SK-N-SH (cell line): ENCODE data around the gene ENTPD8. TPM values are rescaled to one million over a fixed set of nuclear protein-coding genes. Genes with fewer than 3 reads are reported as not detected.
A peak's percentile ranks its signal among the peaks of the same experiment; 100 is the strongest.

Source experiments
- CTCF ChIA-PET: fragments of 300-600, 350-600 bp; formaldehyde crosslinking; extraction: SDS; loops from one replicate; lab custom pipeline; 2021; lab: Yijun Ruan, JAX
- POLR2A ChIA-PET: fragments of 350-600 bp; sonication (Branson Sonifier 250); formaldehyde crosslinking; extraction: SDS; loops from one replicate; lab custom pipeline; 2020; ENCODE audit warnings: antibody characterized with exemption, inconsistent platforms; lab: Yijun Ruan, JAX
- DNase-seq: peaks from one replicate; pipeline ENCODE4 v3.0.0; 2012
- H2AFZ ChIP-seq: fragments of 200-600 bp; sonication (generic); 2 replicates; pipeline ENCODE4 v1.8.1; 2016; ENCODE audit warnings: antibody characterized with exemption, mild to moderate bottlenecking, low read depth
- H3F3A ChIP-seq: fragments of 200-600 bp; sonication (generic); replicated peaks from 2 replicates; pipeline ENCODE3; 2016; ENCODE audit warnings: antibody characterized with exemption, mild to moderate bottlenecking; ENCODE audit not compliant: insufficient read depth
- H3K27ac ChIP-seq, 2 experiments: fragments of 200-500 bp in 1 of 2; fragments of 200-600 bp in 1 of 2; sonication (Bioruptor generic) in 1 of 2; sonication (generic), shearing (Covaris generic) in 1 of 2; 2 replicates each; pipeline versions ENCODE4 v1.5.1 to v1.6.1; 2014 to 2016; ENCODE audit warnings: low read depth in 2 of 2, inconsistent platforms in 1 of 2, low read length in 1 of 2, mild to moderate bottlenecking in 1 of 2, mixed read lengths in 1 of 2
- H3K27me3 ChIP-seq: fragments of 200-600 bp; sonication (generic), shearing (Covaris generic); 2 replicates; pipeline ENCODE4 v1.6.1; 2016; ENCODE audit warnings: mixed run types; ENCODE audit not compliant: insufficient read depth
- H3K36me3 ChIP-seq, 2 experiments: fragments of 200-500 bp in 1 of 2; fragments of 200-600 bp in 1 of 2; sonication (Bioruptor generic) in 1 of 2; sonication (generic) in 1 of 2; replicated peaks in 1 of 2; 2 replicates each; pipeline versions ENCODE3 to v1.5.1; 2014 to 2016; ENCODE audit warnings: low read length in 1 of 2, mild to moderate bottlenecking in 1 of 2; ENCODE audit not compliant: insufficient read depth in 2 of 2, control insufficient read depth in 1 of 2
- H3K4me1 ChIP-seq, 2 experiments: fragments of 200-500 bp in 1 of 2; fragments of 200-600 bp in 1 of 2; sonication (Bioruptor generic) in 1 of 2; sonication (generic), shearing (Covaris generic) in 1 of 2; 2 replicates each; pipeline versions ENCODE4 v1.5.1 to v1.6.1; 2014 to 2016; ENCODE audit warnings: low read depth in 1 of 2, low read length in 1 of 2, mixed run types in 1 of 2; ENCODE audit not compliant: insufficient read depth in 2 of 2, control insufficient read depth in 1 of 2
- H3K4me2 ChIP-seq: fragments of 200-600 bp; sonication (generic), shearing (Covaris generic); 2 replicates; pipeline ENCODE4 v1.6.1; 2017; ENCODE audit warnings: mixed run types
- H3K4me3 ChIP-seq, 2 experiments: fragments of 200-500 bp in 1 of 2; fragments of 200-600 bp in 1 of 2; sonication (Bioruptor generic) in 1 of 2; sonication (generic), shearing (Covaris generic) in 1 of 2; 2 replicates each; pipeline versions ENCODE4 v1.5.1 to v1.8.1; 2014 to 2016; ENCODE audit warnings: low read depth in 2 of 2, inconsistent platforms in 1 of 2, low read length in 1 of 2, mild to moderate bottlenecking in 1 of 2, mixed read lengths in 1 of 2, moderate library complexity in 1 of 2
- H3K79me2 ChIP-seq: fragments of 200-600 bp; sonication (generic); 2 replicates; pipeline ENCODE4 v1.8.1; 2017; ENCODE audit warnings: mild to moderate bottlenecking; ENCODE audit not compliant: insufficient read depth
- H3K9ac ChIP-seq: fragments of 200-600 bp; sonication (generic); 2 replicates; pipeline ENCODE4 v1.6.1; 2017; ENCODE audit warnings: mixed run types
- H3K9me2 ChIP-seq: fragments of 200-600 bp; sonication (generic); 2 replicates; pipeline ENCODE4 v1.6.1; 2017; ENCODE audit warnings: mixed run types
- H3K9me3 ChIP-seq: fragments of 200-600 bp; sonication (generic); 2 replicates; pipeline ENCODE4 v1.6.1; 2017; ENCODE audit warnings: mixed run types, mild to moderate bottlenecking, moderate library complexity
- H4K20me1 ChIP-seq: fragments of 200-600 bp; sonication (generic); 2 replicates; pipeline ENCODE4 v1.6.1; 2017; ENCODE audit warnings: mild to moderate bottlenecking, mixed run types; ENCODE audit not compliant: insufficient read depth
- CHD2 ChIP-seq: fragments of 150-350 bp; IDR thresholded peaks from 2 replicates; pipeline ENCODE4 v1.6.1; 2018; ENCODE audit warnings: low read length; ENCODE audit not compliant: partially characterized antibody
- ELF1 ChIP-seq: IDR thresholded peaks from 2 replicates; pipeline ENCODE4 v1.4.0; 2012
- EP300 ChIP-seq, 2 experiments: IDR thresholded peaks; 2 replicates each; pipeline versions ENCODE4 v1.4.0 to v1.6.1; 2012; ENCODE audit warnings: borderline replicate concordance in 1 of 2, low read depth in 1 of 2, low read length in 1 of 2
- GABPA ChIP-seq: IDR thresholded peaks from 2 replicates; pipeline ENCODE4 v1.4.0; 2012; ENCODE audit warnings: low read depth, mild to moderate bottlenecking
- JUND ChIP-seq: IDR thresholded peaks from 2 replicates; pipeline ENCODE4 v1.4.0; 2012
- NRF1 ChIP-seq: IDR thresholded peaks from 2 replicates; pipeline ENCODE4 v1.6.1; 2012; ENCODE audit warnings: low read depth, mild to moderate bottlenecking, low read length
- REST ChIP-seq: IDR thresholded peaks from 2 replicates; pipeline ENCODE4 v1.6.1; 2012; ENCODE audit warnings: mild to moderate bottlenecking, low read depth, low read length, moderate library complexity
- TAF1 ChIP-seq: IDR thresholded peaks from 2 replicates; pipeline ENCODE4 v1.6.1; 2012; ENCODE audit warnings: low read depth, mild to moderate bottlenecking, low read length, moderate library complexity, borderline replicate concordance
- TCF12 ChIP-seq: IDR thresholded peaks from 2 replicates; pipeline ENCODE4 v1.4.0; 2012
- USF2 ChIP-seq: fragments of 150-350 bp; IDR thresholded peaks from 2 replicates; pipeline ENCODE4 v1.6.1; 2017; ENCODE audit warnings: antibody characterized with exemption, low read length, low read depth, borderline replicate concordance
- WGBS: methylation state at CpG from one replicate; pipeline ENCODE4 v1.1.6; 2017; ENCODE audit warnings: low lambda C conversion rate; 5-methylcytosine and 5-hydroxymethylcytosine counted together
- polyA plus RNA-seq, 3 experiments: library from polyadenylated mRNA; depleted of rRNA; stranded (reverse); fragments of >200 nt; gene quantifications; 2 replicates each; pipeline ENCODE4 v1.2.3, GENCODE V29; 2012

Gene ENTPD8
- polyA plus RNA-seq, 1 of the 3 experiments (the other 2 are of a cell fraction): 0.30 TPM

DNA sequence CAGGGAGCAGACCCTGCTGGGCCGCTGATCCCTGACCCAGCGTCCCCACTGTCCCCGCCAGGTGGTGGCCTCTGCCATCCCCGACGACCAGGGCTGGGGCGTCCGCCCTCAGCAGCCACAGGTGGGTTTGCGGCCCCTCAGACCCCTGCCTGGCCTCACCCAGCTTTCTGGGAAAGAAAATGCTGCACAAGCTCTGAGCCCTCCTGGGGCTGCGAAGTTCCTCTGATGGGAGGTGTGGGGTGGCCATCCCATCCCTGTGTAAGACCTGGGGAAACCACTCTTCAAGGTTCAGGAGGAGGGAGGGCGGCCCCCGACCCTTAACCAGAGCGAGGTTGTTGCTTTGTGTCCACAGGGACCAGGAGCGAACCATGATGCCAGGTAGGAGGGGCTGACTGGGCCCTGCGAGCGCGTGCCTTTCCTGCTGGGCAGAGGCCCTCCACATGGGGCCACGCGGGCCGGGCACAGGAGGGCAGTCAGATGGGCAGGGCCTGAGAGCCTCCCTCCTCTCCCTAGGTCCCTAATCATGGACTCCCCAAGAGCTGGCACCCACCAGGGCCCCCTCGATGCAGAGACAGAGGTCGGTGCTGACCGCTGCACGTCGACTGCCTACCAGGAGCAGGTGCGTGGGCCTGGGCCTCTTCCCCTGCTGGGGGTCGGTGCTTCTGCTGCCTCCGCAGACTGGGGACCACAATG, 10.3 kb downstream of the ENTPD8 start:
- Histone ChIP-seq H3F3A (no peaks in the 10 kb centered on the region), H3K27me3 (no peaks in the 10 kb centered on the region), H4K20me1 (no peaks in the 10 kb centered on the region), H3K36me3 (no peaks in the 10 kb centered on the region), H3K27ac (no peak overlapping the region), H3K9me3 (no peaks in the 10 kb centered on the region), H2AFZ (no peak overlapping the region), H3K79me2 (no peaks in the 10 kb centered on the region), H3K4me2 (no peak overlapping the region), H3K4me3 (no peak overlapping the region), H3K9me2 (no peaks in the 10 kb centered on the region), H3K9ac (no peak overlapping the region), H3K4me1 (peaks cover 3 to 9% of the 10 kb centered on the region in 2 experiments; a peak in 2 of 4 replicates)
- POLR2A ChIA-PET: interaction anchor here (0.9 kb wide), 1 partner anchor 128 kb away, joined by 3 read pairs; the partner anchor contains the start of gene NRARP
- CTCF ChIA-PET: interaction anchor here (0.6 to 7.0 kb wide), 5 partner anchors 7 to 684 kb away, joined by 3 to 27 read pairs (median 5); partner anchors contain the start of genes EXD3 and NOXA1
- no peak for TF ChIP-seq JUND
- TF ChIP-seq NRF1: no peak
- no peak for TF ChIP-seq EP300 (IDR thresholded peaks at IDR 0.05; ENCODE audit: borderline replicate concordance in 1 of 2, low read depth in 1 of 2, low read length in 1 of 2)
- TF ChIP-seq TCF12: no peak
- TF ChIP-seq TAF1: no peak
- no peak for TF ChIP-seq REST
- TF ChIP-seq USF2: no peak
- WGBS: 55% methylated on average over 7 of the region's 27 CpGs
- no peak for DNase-seq

GRCh38 chr9:137429974-137430722, 11.0 kb downstream of the ENTPD8 start:
- Histone ChIP-seq H3K36me3 (no peaks in the 10 kb centered on the region), H3F3A (no peaks in the 10 kb centered on the region), H3K27ac (no peak overlapping the region), H3K9me3 (no peaks in the 10 kb centered on the region), H3K4me1 (peaks cover 0 to 14% of the 10 kb centered on the region in 2 experiments; a peak in 1 of 4 replicates), H3K79me2 (no peaks in the 10 kb centered on the region), H3K4me2 (no peak overlapping the region), H3K9ac (no peak overlapping the region), H2AFZ (no peak overlapping the region), H3K27me3 (no peaks in the 10 kb centered on the region), H3K9me2 (no peaks in the 10 kb centered on the region), H4K20me1 (no peaks in the 10 kb centered on the region), H3K4me3 (peak overlapping the region in 1 of 2 experiments; percentile 33; a peak in 2 of 4 replicates)
- TF ChIP-seq GABPA (no peak), CHD2 (no peak), REST (no peak), ELF1 (no peak), TAF1 (no peak)
- DNase-seq: peak; percentile 86
- WGBS: 26% methylated on average over 15 of the region's 34 CpGs
- ChIA-PET POLR2A (interaction anchor here (0.6 to 0.9 kb wide), 2 partner anchors 16 to 128 kb away, joined by 3 read pairs; partner anchors contain the start of gene NRARP), CTCF (interaction anchor here (1.0 to 7.0 kb wide), 5 partner anchors 6 to 128 kb away, joined by 3 to 27 read pairs (median 5); partner anchors contain the start of genes EXD3, NOXA1 and NRARP)
